Measurements from ENCODE around the gene ALDH1L1. TPM values are rescaled to one million over a fixed set of nuclear protein-coding genes. Genes with fewer than 3 reads are reported as not detected.

Gene ALDH1L1
- total RNA-seq, 4 donors from 2014 or later = 125 to 176 (median 150) TPM

- no peak for DNase-seq (ENCODE audit: low spot score)
- TF ChIP-seq CTCF (IDR thresholded peaks at IDR 0.05) = no peak
- no peak for ATAC-seq (ENCODE audit: low FRiP score)
Observed at GRCh38 chr3:126060613-126061145, 119.7 kb downstream of the ALDH1L1 start.

GRCh38 chr3:126058666-126059065, 121.7 kb downstream of the ALDH1L1 start:
- no peak for TF ChIP-seq CTCF (IDR thresholded peaks at IDR 0.05)
- DNase-seq (ENCODE audit: low spot score) = no peak
- ATAC-seq (ENCODE audit: low FRiP score) = no peak

- TF ChIP-seq CTCF (IDR thresholded peaks at IDR 0.05) = no peak
- DNase-seq (ENCODE audit: low spot score) (no peak), ATAC-seq (ENCODE audit: low FRiP score) (no peak)
Observed at GRCh38 chr3:126057936-126058335, 122.5 kb downstream of the ALDH1L1 start.

- ATAC-seq (ENCODE audit: low FRiP score) = no peak
Observed at GRCh38 chr3:126057501-126057819, 122.9 kb downstream of the ALDH1L1 start.

GRCh38 chr3:126056681-126057500, 123.5 kb downstream of the ALDH1L1 start:
- TF ChIP-seq CTCF (IDR thresholded peaks at IDR 0.05) = no peak
- DNase-seq (ENCODE audit: low spot score) = no peak
- ATAC-seq (ENCODE audit: low FRiP score) = no peak

More at GRCh38 chr3:126057501-126057819, 122.9 kb downstream of the ALDH1L1 start:
- no peak for DNase-seq (ENCODE audit: low spot score)
- no peak for TF ChIP-seq CTCF (IDR thresholded peaks at IDR 0.05)

GRCh38 chr3:126056088-126056487, 124.3 kb downstream of the ALDH1L1 start:
- no peak for TF ChIP-seq CTCF (IDR thresholded peaks at IDR 0.05)
- DNase-seq (ENCODE audit: low spot score) (no peak), ATAC-seq (ENCODE audit: low FRiP score) (no peak)

- DNase-seq (ENCODE audit: low spot score) (no peak), ATAC-seq (ENCODE audit: low FRiP score) (no peak)
- TF ChIP-seq CTCF (IDR thresholded peaks at IDR 0.05) = no peak
Observed at GRCh38 chr3:126054870-126055269, 125.5 kb downstream of the ALDH1L1 start.
